GM12875 (cell line): ENCODE results near the gene ABCG1.

Experiments
- H3K4me3 ChIP-seq: one replicate; pipeline ENCODE4 v1.5.1; 2011; ENCODE audit warnings: low read depth, low read length, control low read depth
- TF ChIP-seq, protein P1 (sequence below): IDR thresholded peaks from 2 replicates; pipeline ENCODE4 v1.5.1; 2011; ENCODE audit warnings: low read depth, mild to moderate bottlenecking, control low read depth, inconsistent platforms, low read length, moderate library complexity, borderline replicate concordance; ENCODE audit not compliant: insufficient read depth

ABCG1 gene

GRCh38 chr21:42248241-42248640, 29.3 kb downstream of the ABCG1 start:
- TF ChIP-seq, protein P1, sequence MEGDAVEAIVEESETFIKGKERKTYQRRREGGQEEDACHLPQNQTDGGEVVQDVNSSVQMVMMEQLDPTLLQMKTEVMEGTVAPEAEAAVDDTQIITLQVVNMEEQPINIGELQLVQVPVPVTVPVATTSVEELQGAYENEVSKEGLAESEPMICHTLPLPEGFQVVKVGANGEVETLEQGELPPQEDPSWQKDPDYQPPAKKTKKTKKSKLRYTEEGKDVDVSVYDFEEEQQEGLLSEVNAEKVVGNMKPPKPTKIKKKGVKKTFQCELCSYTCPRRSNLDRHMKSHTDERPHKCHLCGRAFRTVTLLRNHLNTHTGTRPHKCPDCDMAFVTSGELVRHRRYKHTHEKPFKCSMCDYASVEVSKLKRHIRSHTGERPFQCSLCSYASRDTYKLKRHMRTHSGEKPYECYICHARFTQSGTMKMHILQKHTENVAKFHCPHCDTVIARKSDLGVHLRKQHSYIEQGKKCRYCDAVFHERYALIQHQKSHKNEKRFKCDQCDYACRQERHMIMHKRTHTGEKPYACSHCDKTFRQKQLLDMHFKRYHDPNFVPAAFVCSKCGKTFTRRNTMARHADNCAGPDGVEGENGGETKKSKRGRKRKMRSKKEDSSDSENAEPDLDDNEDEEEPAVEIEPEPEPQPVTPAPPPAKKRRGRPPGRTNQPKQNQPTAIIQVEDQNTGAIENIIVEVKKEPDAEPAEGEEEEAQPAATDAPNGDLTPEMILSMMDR: no peak

DNA sequence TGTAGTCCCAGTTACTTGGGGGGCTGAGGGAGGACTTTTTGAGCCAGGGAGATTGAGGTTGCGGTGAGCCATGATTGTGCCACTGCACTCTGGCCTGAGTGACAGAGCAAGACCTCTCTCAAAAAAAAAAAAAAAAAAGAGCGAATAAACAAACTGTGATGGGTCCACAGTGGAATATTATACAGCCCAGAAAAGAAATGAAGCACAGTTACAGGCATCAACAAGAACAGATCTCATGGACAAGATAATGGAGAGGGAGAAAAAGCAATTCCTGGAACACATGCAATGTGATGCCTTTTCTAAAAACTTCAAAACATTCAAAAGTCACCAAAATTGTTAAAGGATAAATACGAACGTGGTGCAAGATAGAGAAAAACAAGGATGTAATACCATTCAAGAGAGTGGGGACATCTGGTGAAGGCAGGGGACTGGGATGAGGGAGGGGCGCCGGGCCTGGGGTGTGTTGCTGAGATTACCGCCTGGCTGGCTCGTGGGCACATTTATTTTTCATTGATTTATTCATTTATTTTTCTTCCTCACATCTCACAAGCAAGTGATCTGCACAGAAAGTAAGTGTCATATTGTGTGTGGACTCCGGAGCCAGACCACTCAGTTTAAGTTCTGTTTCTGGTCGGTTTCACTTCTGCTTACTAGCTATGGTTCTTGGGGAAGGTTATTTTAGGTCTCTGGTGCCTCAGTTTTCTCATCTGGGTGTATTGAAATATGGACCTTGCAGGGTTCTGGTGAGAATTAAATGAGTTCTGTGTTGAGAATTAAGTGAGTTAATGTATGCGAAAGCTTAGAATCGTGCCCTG, 30.1 kb downstream of the ABCG1 start:
- H3K4me3 ChIP-seq: no peak overlapping the region

More at GRCh38 chr21:42248241-42248640, 29.3 kb downstream of the ABCG1 start:
- H3K4me3 ChIP-seq: no peak overlapping the region

DNA sequence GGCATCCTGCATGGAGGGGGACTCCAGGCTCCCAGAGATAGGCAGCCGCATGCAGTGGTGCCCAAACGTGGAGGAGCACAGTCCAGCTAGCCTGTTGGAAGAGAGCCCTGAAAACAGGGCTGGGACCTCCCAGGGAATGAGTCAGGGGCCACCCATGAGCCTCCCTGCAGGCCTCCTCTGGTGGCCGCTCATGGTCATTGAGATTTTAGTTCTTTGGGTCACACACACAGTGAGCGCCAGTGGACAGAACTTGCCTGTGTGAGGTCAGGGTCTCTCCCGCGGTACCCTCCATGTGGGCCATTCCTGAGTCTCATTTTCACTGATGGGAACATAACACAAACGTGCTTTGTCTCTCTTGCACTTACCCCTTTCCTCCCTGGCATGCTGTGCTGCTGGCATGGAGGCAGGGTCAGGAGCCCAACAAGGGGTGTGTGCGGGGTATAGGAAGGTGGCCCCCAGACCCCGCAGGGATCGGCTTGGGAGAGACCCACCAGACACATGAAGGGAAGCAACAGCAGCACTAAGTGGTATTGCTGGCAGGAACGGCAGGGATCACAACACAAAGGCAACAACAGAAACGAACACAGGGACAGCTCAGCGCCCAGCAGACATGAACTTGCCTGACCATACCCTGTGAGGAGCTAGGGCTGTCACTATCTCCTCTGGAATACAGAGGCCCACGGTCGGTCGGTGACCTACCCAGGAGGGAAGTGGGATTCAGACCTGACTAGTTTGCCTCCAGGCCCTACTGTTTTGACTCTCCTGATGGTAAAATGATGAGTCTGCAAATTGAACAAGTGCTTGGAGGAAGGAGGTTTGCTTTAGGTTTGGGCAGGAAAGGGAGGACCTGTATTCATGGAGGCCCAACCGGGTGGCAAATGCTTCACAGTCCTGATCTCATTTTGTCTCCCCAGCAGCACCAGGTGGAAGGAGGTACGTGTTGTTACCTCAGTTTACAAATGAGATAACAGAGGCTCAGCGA, 31.8 kb downstream of the ABCG1 start:
- TF ChIP-seq, protein P1: no peak
- no peak overlapping the region for H3K4me3 ChIP-seq

More for the DNA sequence above, 30.1 kb downstream of the ABCG1 start:
- TF ChIP-seq, protein P1: no peak

GRCh38 chr21:42251654-42252324, 32.8 kb downstream of the ABCG1 start:
- no peak overlapping the region for H3K4me3 ChIP-seq
- TF ChIP-seq, protein P1: no peak

GRCh38 chr21:42252325-42252654, 33.4 kb downstream of the ABCG1 start:
- no peak overlapping the region for H3K4me3 ChIP-seq
- TF ChIP-seq, protein P1: no peak

- TF ChIP-seq, protein P1: no peak
- no peak overlapping the region for H3K4me3 ChIP-seq
These were observed 33.9 kb downstream of the ABCG1 start for GRCh38 chr21:42252778-42253340.
